HG03045 (cell line): ENCODE results near the gene THRB.

Source experiments
- ATAC-seq: cut with Tn5 transposase; IDR thresholded peaks from one replicate; pipeline ENCODE4 v1.9.1; 2021; ENCODE audit warnings: mild to moderate bottlenecking, moderate library complexity; ENCODE audit not compliant: unreplicated experiment

The THRB gene

GRCh38 chr3:24494618-24495325 lies at the start of gene THRB:
THRB (minus strand) TSS chr3:24494850.
- ATAC-seq, result no peak

- no peak for ATAC-seq
These were observed 47.3 kb upstream of the THRB start for GRCh38 chr3:24541935-24542334.

DNA sequence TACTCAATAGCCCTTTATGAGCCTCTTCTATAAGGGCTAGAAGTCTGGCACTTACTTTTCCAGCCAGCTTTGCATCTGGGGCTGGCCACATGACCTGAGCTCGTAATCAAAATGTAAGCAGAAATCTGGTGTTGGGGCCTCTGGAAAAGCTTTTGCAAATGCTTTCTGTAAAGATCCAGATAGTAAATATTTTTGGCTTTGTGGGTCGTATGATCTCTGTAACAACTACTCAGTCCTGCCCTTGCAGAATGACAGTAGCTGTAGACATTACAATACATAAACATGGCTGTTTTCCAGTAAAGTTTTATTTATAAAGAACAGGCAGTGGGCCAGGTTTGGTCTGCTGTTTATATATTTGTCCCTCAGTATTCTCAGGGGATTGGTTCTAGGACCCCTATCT lies 46.2 kb upstream of the THRB start:
- ATAC-seq, result no peak

- no peak for ATAC-seq
These were observed 45.0 kb upstream of the THRB start for GRCh38 chr3:24539699-24540098.

- ATAC-seq, result no peak
These were observed 44.2 kb upstream of the THRB start for GRCh38 chr3:24538891-24539290.

DNA sequence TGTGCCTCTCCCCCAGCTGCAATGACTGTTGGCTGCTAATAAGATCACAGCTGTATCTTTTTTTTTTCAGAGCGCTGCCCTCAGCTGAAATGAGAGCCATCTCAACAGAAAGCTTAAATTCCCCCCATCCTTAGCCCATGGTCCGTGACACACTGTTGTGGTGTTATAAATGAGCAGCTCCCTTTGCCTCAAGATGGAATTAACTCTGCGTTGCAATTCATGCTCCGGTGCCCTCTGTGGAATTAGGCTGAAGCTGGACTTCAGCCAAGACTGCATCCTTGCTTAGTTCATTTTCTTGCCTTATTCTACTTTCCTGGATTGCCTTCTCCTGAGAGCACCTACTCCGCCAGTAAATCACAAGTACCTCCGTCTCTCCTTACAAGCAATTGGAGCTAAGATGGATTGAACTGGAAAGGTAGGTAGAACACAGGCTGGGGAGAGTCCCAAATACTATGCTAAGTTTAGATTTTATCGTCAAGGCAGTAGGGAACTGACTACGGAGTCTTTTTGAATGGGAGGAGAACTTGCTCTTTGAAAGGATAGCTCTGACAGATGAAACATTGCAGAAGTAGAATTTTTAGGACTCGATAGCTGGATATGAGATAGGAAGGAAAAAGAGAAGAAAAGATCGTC lies 39.0 kb upstream of the THRB start:
- ATAC-seq, result no peak

- ATAC-seq, result no peak
These were observed 35.8 kb upstream of the THRB start for GRCh38 chr3:24530471-24530870.

DNA sequence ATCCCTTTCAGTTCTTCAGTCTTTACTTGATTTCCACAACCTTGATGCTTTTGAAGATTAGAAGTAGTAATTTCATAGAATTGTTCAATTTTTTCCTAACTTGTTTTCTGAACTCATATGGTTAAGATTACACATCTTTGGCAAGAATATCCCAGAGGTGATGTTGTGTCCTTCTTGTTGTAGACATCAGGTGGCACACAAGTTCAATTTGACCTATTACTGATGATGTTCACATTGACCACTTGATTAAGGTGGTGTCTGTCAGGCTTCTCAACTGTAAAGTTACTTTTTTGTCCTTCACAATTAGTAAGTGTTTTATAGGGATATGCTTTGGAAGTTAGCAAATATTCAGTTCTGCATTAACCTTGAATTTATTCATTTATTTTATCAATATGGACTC lies 34.6 kb upstream of the THRB start:
- ATAC-seq, result no peak

DNA sequence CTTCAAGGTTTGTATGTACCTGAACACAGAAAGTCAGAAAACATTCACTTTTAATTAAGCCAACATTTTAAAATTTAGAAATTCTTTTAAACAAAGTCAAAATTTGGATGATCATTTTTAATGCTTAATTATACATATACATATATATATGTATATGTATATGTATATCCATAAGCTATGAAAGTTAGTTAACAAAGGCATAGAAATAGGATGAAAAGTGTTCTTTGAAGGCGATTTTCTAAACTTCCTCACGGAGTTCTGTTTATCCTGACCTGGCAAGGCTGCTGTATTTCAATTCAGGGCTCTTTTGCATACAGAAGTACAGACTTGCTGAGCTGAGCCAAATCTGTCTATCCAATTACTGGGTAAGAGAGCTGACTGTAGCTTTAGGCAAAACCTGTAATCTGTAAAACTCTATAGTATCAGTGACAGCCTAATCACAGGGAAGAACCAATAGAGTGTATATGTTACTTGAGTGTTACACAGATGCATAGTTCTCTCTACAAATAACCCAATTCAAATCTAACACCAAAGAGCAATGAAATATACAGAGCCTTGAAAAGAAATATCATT lies 32.1 kb upstream of the THRB start:
- no peak for ATAC-seq

DNA sequence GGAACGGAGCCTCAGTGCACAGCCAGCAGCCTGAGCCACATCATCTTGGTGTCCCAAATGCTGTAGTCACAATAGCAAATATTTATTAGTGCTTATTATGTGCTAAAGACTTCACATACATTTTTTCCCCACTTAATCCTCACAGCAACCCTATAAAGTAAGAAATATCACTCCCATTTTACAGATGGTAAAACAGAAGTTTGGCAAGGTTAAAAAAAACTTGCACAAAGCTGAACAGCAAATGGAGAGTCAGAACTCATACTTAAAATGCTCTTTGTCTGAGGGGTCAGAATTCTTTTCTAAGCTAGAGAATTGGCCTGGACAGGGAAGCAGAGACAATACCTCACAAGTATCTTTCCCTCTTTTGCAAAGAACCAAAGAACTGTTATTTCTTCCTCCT lies 30.9 kb upstream of the THRB start:
- ATAC-seq, result no peak

GRCh38 chr3:24525022-24525421 lies 30.4 kb upstream of the THRB start:
- no peak for ATAC-seq

DNA sequence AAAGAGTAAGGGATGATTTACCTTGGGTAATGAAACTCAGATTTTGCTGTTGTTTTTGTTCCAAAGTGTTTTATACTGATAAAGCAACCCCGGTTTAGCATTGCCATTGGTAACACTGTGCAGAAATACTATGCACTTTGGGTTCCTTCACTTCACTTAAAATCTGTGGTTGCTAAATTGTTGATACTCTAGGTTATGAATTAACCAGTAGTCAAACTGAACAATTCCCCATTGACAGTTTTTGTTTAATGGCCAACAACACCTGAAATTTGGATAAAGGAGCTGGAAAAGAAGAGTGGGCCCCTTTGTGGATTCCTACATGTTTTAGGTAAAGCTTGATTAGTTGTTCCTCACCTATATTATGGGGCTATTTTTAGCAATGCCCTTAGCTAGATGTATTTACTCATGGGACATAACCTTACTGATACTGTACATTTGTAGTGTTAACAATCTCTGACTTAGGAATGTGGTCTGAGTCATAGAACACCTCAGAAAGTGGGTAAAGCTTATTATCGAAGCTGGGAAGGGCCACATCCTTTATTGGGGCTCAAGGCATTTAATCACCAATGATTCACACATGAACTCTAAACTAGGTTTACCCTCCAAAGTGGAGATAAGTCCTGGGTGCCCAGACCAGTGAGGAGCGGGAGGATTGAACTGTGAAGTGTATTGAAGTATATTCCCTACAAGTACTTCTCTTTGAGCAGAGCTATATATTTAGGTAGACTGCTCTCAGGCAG lies 29.5 kb upstream of the THRB start:
- no peak for ATAC-seq

GRCh38 chr3:24523215-24523614 lies 28.6 kb upstream of the THRB start:
- no peak for ATAC-seq

- no peak for ATAC-seq
These were observed 27.5 kb upstream of the THRB start for GRCh38 chr3:24522146-24522579.

- ATAC-seq, result no peak
These were observed 26.9 kb upstream of the THRB start for GRCh38 chr3:24521420-24522145.

DNA sequence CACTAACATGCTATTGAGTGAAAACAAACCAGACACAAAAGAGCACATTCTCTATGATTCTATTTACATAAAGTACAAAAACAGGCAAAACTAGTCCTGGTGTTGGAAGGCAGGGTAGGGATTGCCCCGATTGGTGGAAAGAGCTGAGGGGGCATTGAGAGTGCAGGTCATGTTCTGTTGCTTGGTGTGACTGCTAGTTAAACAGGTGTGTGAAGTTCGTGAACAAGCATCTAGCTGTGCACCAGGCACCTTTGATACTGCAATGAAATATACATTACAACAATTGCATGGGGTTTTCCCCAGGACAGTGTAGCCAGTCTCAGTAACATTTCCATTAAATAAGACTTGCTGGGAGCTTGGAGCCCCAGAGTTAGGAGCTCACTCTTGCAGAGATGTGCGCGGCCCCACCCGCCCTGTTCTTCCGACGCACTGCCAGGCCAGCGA lies 26.3 kb upstream of the THRB start:
- ATAC-seq, result no peak

DNA sequence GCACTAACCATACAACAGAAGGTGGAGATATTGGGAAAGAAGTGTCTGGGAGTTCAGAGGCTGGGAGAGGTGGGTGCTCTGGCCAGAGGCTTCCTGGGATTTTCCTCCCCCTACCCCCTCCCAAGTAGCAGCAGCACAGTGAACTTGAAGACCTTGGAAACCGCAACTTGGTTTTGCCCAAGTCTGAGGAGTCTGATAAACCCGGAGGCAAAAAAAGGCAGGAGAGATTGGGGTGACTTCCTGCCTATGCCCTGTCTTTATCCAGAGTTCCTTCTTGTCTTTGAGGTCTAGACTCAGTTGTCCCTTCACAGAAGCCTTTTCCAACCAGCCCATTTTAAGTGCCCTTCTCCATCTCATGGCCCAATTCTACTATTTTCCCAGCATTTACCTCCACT lies 25.4 kb upstream of the THRB start:
- ATAC-seq, result no peak

- ATAC-seq, result no peak
These were observed 24.9 kb upstream of the THRB start for GRCh38 chr3:24519368-24520100.

DNA sequence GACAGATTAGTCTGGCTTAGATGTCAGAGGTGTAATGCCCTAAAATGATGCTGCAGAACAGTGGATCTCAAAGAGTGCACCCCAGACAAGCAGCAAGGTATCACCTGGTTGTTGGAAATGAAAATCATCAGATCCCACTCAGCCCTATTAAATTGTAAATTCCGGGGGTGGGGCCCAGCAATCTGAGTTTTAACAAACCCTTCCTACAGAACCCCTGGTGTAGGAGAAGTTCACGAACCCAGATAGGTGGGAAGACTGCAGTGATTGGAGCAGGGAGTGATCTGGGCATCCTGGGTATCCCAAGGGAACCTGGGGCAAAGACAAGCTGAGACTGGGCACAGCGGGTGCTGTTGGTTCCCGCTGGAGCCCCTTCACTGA lies 24.3 kb upstream of the THRB start:
- ATAC-seq, result no peak

DNA sequence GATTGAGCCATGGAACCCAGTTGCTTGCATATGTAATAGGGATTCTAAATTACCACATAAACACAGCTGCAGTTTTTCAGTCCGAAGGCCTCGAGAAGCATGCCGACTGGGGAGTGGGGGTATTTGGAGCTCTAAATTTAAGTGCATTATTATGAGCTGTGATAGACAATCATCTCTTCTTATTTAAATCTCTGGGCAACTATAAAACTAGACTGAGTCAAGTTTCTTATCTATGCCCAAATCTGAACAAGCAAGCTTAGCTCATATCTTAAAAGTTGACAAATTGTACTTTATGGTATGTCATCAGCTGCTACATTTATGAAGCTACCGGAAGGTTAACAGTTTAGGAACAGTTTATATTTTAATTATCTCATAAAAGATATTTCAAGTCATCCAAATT lies 19.5 kb upstream of the THRB start:
- ATAC-seq, result no peak
